ENCODE results near the gene MLIP.
"Not testable (repeated sequence)": the region's sequence is repeated elsewhere in the genome, so short reads cannot be mapped to it uniquely, and the experiment has no call there.

The MLIP gene

GRCh38 chr6:54238396-54238795, 127.2 kb downstream of the MLIP start:
- no peak for ATAC-seq

- no peak for ATAC-seq
Measured at GRCh38 chr6:54243699-54244098, 132.5 kb downstream of the MLIP start.

GRCh38 chr6:54244430-54244829, 133.2 kb downstream of the MLIP start:
- ATAC-seq: no peak

- ATAC-seq: no peak
Measured at GRCh38 chr6:54245265-54245664, 134.0 kb downstream of the MLIP start.

- ATAC-seq: no peak
Measured at GRCh38 chr6:54248319-54248718, 137.1 kb downstream of the MLIP start.

- no peak for ATAC-seq
Measured at GRCh38 chr6:54248994-54249393, 137.8 kb downstream of the MLIP start.

- ATAC-seq: not testable (repeated sequence)
Measured at GRCh38 chr6:54249812-54250211, 138.6 kb downstream of the MLIP start.

GRCh38 chr6:54252496-54252895, 141.3 kb downstream of the MLIP start:
- no peak for ATAC-seq

- no peak for ATAC-seq
Measured at GRCh38 chr6:54252916-54253315, 141.7 kb downstream of the MLIP start.

- ATAC-seq: no peak
Measured at GRCh38 chr6:54254886-54255285, 143.6 kb downstream of the MLIP start.

- ATAC-seq: no peak
Measured at GRCh38 chr6:54255886-54256285, 144.6 kb downstream of the MLIP start.

- ATAC-seq: no peak
Measured at GRCh38 chr6:54260025-54260424, 148.8 kb downstream of the MLIP start.

GRCh38 chr6:54262499-54262898, 151.3 kb downstream of the MLIP start:
- no peak for ATAC-seq

GRCh38 chr6:54262971-54263370, 151.7 kb downstream of the MLIP start:
- no peak for ATAC-seq

- ATAC-seq: no peak
Measured at GRCh38 chr6:54264581-54265272, 153.5 kb downstream of the MLIP start.

GRCh38 chr6:54266400-54266923, 155.2 kb downstream of the MLIP start:
- no peak for ATAC-seq

GRCh38 chr6:54267798-54268197, 156.6 kb downstream of the MLIP start:
- ATAC-seq: no peak

- ATAC-seq: no peak
Measured at GRCh38 chr6:54273214-54273820, 162.1 kb downstream of the MLIP start.

- ATAC-seq: no peak
Measured at GRCh38 chr6:54274383-54274782, 163.1 kb downstream of the MLIP start.

GRCh38 chr6:54282186-54282585, 170.9 kb downstream of the MLIP start:
- ATAC-seq: no peak

GRCh38 chr6:54284161-54284860, 173.1 kb downstream of the MLIP start:
- ATAC-seq: no peak

GRCh38 chr6:54285595-54285994, 174.4 kb downstream of the MLIP start:
- no peak for ATAC-seq

GRCh38 chr6:54286141-54286540, 174.9 kb downstream of the MLIP start:
- no peak for ATAC-seq

GRCh38 chr6:54288474-54288873, 177.2 kb downstream of the MLIP start:
- no peak for ATAC-seq

Measured in activated CD4-positive, CD25-positive, alpha-beta regulatory T cell treated with anti-CD3 and anti-CD28 coated beads, Interleukin-2, amount 50 U/mL, for 24 hours (primary cell).